Naive thymus-derived CD4-positive, alpha-beta T cell (primary cell): Measurements from ENCODE around the gene MYL10. TPM values are rescaled to one million over a fixed set of nuclear protein-coding genes. Genes with fewer than 3 reads are reported as not detected.

Source experiments
- ATAC-seq: fragments of 150-1000 bp; cut with Tn5 transposase; 2 replicates; pipeline ENCODE4 v1.10.0; 2021; ENCODE audit warnings: mild to moderate bottlenecking, moderate library complexity
- CTCF ChIA-PET: fragments of 350-600 bp; sonication (Branson Sonifier 250); formaldehyde crosslinking; loops from one replicate; lab custom pipeline; 2021; ENCODE audit warnings: antibody characterized with exemption; lab: Charles Lee
- POLR2A ChIA-PET: fragments of 350-600 bp; sonication (Branson Sonifier 250); formaldehyde crosslinking; loops from one replicate; lab custom pipeline; 2021; ENCODE audit warnings: antibody characterized with exemption, inconsistent platforms; lab: Charles Lee
- DNase-seq, 9 donors: peaks; one replicate each; pipeline versions ENCODE4 v3.0.0 to v3.0.0-alpha.2; 2020 to 2022; ENCODE audit warnings: mixed read lengths in 1 of 9
- H3K27ac ChIP-seq: one replicate; pipeline ENCODE4 v1.7.0; 2013; ENCODE audit warnings: mild to moderate bottlenecking, low read depth, low read length, moderate library complexity
- H3K27me3 ChIP-seq, 2 donors: one replicate each; pipeline ENCODE4 v1.7.0; 2013; ENCODE audit warnings: low read length in 2 of 2, mild to moderate bottlenecking in 2 of 2, moderate library complexity in 2 of 2; ENCODE audit not compliant: control insufficient read depth in 2 of 2, insufficient read depth in 2 of 2
- H3K36me3 ChIP-seq, 3 experiments: 1 replicate in 2 of 3; 2 replicates in 1 of 3; pipeline ENCODE4 v1.7.0; 2013; ENCODE audit warnings: low read length in 3 of 3, mild to moderate bottlenecking in 3 of 3, moderate library complexity in 1 of 3; ENCODE audit not compliant: insufficient read depth in 3 of 3, control insufficient read depth in 2 of 3
- H3K4me1 ChIP-seq, 2 donors: one replicate each; pipeline ENCODE4 v1.7.0; 2013; ENCODE audit warnings: low read length in 2 of 2, mild to moderate bottlenecking in 2 of 2, moderate library complexity in 1 of 2; ENCODE audit not compliant: control insufficient read depth in 2 of 2, insufficient read depth in 2 of 2
- H3K4me3 ChIP-seq: 2 replicates; pipeline ENCODE4 v1.7.0; 2013; ENCODE audit warnings: mild to moderate bottlenecking, low read length
- H3K9me3 ChIP-seq, 3 experiments: 1 replicate in 2 of 3; 2 replicates in 1 of 3; pipeline ENCODE4 v1.7.0; 2013; ENCODE audit warnings: low read length in 3 of 3; ENCODE audit not compliant: control insufficient read depth in 2 of 3
- H3K27ac Mint-ChIP-seq, 9 donors: one replicate each; pipeline ENCODE4 v1.8.0; 2020 to 2022; ENCODE audit warnings: mixed read lengths in 9 of 9, mild to moderate bottlenecking in 8 of 9, moderate library complexity in 5 of 9, inconsistent platforms in 2 of 9
- H3K27me3 Mint-ChIP-seq, 5 donors: one replicate each; pipeline ENCODE4 v1.8.0; 2021 to 2022; ENCODE audit warnings: mixed read lengths in 5 of 5, mild to moderate bottlenecking in 1 of 5
- H3K36me3 Mint-ChIP-seq, 5 donors: one replicate each; pipeline ENCODE4 v1.8.0; 2020 to 2022; ENCODE audit warnings: mixed read lengths in 5 of 5, mild to moderate bottlenecking in 3 of 5, inconsistent platforms in 1 of 5
- H3K4me1 Mint-ChIP-seq, 7 donors: one replicate each; pipeline ENCODE4 v1.8.0; 2020 to 2022; ENCODE audit warnings: mixed read lengths in 7 of 7, mild to moderate bottlenecking in 3 of 7, inconsistent platforms in 1 of 7
- H3K4me3 Mint-ChIP-seq, 10 donors: one replicate each; pipeline ENCODE4 v1.8.0; 2020 to 2022; ENCODE audit warnings: mild to moderate bottlenecking in 10 of 10, mixed read lengths in 10 of 10, moderate library complexity in 6 of 10, inconsistent platforms in 2 of 10
- H3K9me3 Mint-ChIP-seq, 11 donors: one replicate each; pipeline ENCODE4 v1.8.0; 2020 to 2022; ENCODE audit warnings: mixed read lengths in 11 of 11, mild to moderate bottlenecking in 4 of 11, inconsistent platforms in 1 of 11, moderate library complexity in 1 of 11
- intact Hi-C, 2 donors: fragments of 100-400 bp; cut with micrococcal nuclease; formaldehyde crosslinking; loops; one replicate each; pipeline ENCODE4 v1.15.1; 2023
- polyA plus RNA-seq, 2 donors: library from polyadenylated mRNA; unstranded; fragments of 300-500 nt; fragmentation: Illumina TruSeq; gene quantifications; one replicate each; pipeline ENCODE4 v1.2.3, GENCODE V29; 2021
- total RNA-seq, 6 experiments: library from RNA in 5 of 6; stranded (reverse) in 5 of 6; gene quantifications; 1 replicate in 5 of 6; 2 replicates in 1 of 6; pipeline ENCODE4 v1.2.3 and lab custom pipeline; 2021 to 2026

The MYL10 gene
- total and polyA plus RNA-seq, 7 experiments from 2014 or later = not detected

DNA sequence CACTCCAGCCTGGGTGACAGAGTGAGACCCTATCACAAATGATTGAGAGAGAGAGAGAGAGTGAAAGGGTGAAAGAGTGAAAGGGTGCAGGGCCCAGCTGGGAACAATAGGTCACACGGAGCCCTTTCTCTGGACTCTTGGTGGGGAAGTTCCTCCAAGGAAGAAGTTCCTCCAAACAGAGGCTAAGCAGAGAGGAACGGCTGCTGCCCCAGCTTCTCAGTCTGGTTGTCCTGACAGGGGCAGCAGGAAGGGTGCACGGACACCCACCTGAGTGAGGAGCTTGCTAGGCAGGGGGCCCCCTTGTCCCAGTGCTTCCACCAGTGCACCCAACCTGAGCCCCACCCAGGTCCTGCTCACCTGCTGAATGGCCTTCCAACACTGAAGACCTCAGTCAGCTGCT is 38.8 kb upstream of the MYL10 start:
- Mint-ChIP-seq H3K27me3 (peaks cover 0 to 14% (median 7%) of the 10 kb centered on the region in 5 donors), H3K27ac (no peak overlapping the region), H3K9me3 (peaks cover 0 to 17% (median 8%) of the 10 kb centered on the region in 11 donors), H3K4me3 (no peak overlapping the region), H3K36me3 (peaks cover 0 to 5% (median 3%) of the 10 kb centered on the region in 5 donors), H3K4me1 (no peaks in the 10 kb centered on the region)
- no peaks in the 10 kb centered on the region for H3K27me3 ChIP-seq
- CTCF ChIA-PET = no interaction called here
- no peak overlapping the region for H3K4me3 ChIP-seq
- H3K36me3 ChIP-seq = no peaks in the 10 kb centered on the region
- POLR2A ChIA-PET = no interaction called here
- no peaks in the 10 kb centered on the region for H3K4me1 ChIP-seq
- intact Hi-C loops = no loop called here
- ATAC-seq = no peak
- no peak for DNase-seq
- H3K9me3 ChIP-seq = no peaks in the 10 kb centered on the region
- H3K27ac ChIP-seq = no peak overlapping the region

DNA sequence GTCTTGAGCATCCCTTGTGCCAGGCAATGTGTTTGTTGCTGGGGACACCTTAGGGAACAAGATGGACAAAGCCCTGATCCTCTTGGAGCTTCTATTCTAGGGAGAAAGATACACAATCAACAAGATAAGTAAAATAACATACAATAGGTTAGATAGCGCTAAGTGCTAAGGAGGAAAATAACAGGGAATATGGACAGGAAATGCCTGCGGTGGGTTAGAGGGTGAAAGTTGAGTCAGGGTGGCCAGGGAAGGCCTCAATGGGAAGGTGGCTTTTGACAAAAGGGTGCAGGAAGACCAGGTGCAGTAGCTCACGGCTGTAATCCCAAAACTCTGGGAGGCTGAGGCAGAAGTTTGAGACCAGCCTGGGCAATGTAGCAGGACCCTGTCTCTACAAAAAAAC is 38.3 kb upstream of the MYL10 start:
- Mint-ChIP-seq H3K4me3 (no peak overlapping the region), H3K36me3 (peaks cover 0 to 5% (median 3%) of the 10 kb centered on the region in 5 donors), H3K27ac (no peak overlapping the region), H3K27me3 (peaks cover 0 to 14% (median 7%) of the 10 kb centered on the region in 5 donors), H3K9me3 (peaks cover 0 to 18% (median 9%) of the 10 kb centered on the region in 11 donors), H3K4me1 (no peaks in the 10 kb centered on the region)
- CTCF ChIA-PET = interaction anchor here (0.6 kb wide), 1 partner anchor 9 kb away, joined by 3 read pairs; no protein-coding TSS in a partner anchor
- Histone ChIP-seq H3K9me3 (no peaks in the 10 kb centered on the region), H3K4me3 (no peak overlapping the region), H3K4me1 (no peaks in the 10 kb centered on the region), H3K27me3 (no peaks in the 10 kb centered on the region), H3K36me3 (no peaks in the 10 kb centered on the region), H3K27ac (no peak overlapping the region)
- POLR2A ChIA-PET = no interaction called here
- DNase-seq (no peak), ATAC-seq (no peak)
- intact Hi-C loops = no loop called here

DNA sequence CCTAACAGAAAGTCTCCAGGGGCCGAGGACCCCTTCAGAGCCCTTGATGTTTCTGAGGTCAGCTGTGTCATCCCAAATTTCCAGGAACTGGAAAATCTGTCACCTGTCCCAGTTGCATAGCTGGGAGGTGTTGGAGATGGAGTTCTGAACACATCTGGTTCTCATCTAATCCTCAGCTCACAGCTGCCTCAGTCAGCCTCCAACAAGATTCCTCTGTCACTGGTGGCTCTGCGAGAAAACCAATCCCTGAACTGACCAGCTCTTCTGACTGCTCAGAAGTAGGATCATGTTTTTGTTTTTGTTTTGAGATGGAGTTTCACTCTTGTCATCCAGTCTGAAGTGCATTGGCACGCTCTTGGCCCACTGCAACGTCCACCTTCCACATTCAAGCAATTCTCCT is 37.6 kb upstream of the MYL10 start:
- Histone ChIP-seq H3K27ac (no peak overlapping the region), H3K9me3 (no peaks in the 10 kb centered on the region), H3K36me3 (no peaks in the 10 kb centered on the region), H3K4me3 (no peak overlapping the region), H3K27me3 (no peaks in the 10 kb centered on the region), H3K4me1 (no peaks in the 10 kb centered on the region)
- ATAC-seq (no peak), DNase-seq (no peak)
- peaks cover 0 to 24% (median 9%) of the 10 kb centered on the region in 11 donors for H3K9me3 Mint-ChIP-seq
- POLR2A ChIA-PET = no interaction called here
- intact Hi-C loops = no loop called here
- H3K36me3 Mint-ChIP-seq = peaks cover 0 to 5% (median 3%) of the 10 kb centered on the region in 5 donors
- CTCF ChIA-PET = interaction anchor here (0.6 kb wide), 1 partner anchor 216 kb away, joined by 3 read pairs; no protein-coding TSS in a partner anchor
- H3K27me3 Mint-ChIP-seq = peaks cover 0 to 14% (median 7%) of the 10 kb centered on the region in 5 donors
- no peak overlapping the region for H3K4me3 Mint-ChIP-seq
- no peak overlapping the region for H3K27ac Mint-ChIP-seq
- no peaks in the 10 kb centered on the region for H3K4me1 Mint-ChIP-seq

DNA sequence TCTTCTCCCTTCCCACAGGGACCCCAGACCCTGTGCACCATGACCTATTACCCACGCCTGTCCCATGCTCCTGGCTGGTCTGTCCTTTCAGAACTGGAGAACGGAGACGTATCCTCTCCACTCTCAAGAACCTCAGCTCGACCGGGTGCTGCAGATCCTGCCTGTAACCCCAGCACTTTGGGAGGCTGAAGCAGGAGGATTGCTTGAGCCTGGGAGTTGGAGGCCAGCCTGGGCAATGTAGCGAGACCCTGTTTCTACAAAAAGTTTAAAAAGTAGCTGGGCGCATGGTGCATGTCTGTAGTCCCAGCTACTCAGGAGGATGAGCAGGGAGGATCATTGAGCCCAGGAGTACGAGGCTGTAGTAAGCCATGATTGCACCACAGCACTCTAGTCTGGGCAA is 37.2 kb upstream of the MYL10 start:
- Histone ChIP-seq H3K4me3 (no peak overlapping the region), H3K4me1 (no peaks in the 10 kb centered on the region), H3K36me3 (no peaks in the 10 kb centered on the region), H3K9me3 (no peaks in the 10 kb centered on the region), H3K27ac (no peak overlapping the region), H3K27me3 (no peaks in the 10 kb centered on the region)
- no peak for ATAC-seq
- H3K27me3 Mint-ChIP-seq = peaks cover 0 to 14% (median 7%) of the 10 kb centered on the region in 5 donors
- ChIA-PET POLR2A (no interaction called here), CTCF (interaction anchor here (0.6 kb wide), 1 partner anchor 217 kb away, joined by 3 read pairs; no protein-coding TSS in a partner anchor)
- intact Hi-C loops = no loop called here
- peaks cover 0 to 24% (median 9%) of the 10 kb centered on the region in 11 donors for H3K9me3 Mint-ChIP-seq
- H3K4me3 Mint-ChIP-seq = no peak overlapping the region
- peaks cover 0 to 5% (median 3%) of the 10 kb centered on the region in 5 donors for H3K36me3 Mint-ChIP-seq
- H3K27ac Mint-ChIP-seq = no peak overlapping the region
- H3K4me1 Mint-ChIP-seq = no peaks in the 10 kb centered on the region
- DNase-seq = no peak

DNA sequence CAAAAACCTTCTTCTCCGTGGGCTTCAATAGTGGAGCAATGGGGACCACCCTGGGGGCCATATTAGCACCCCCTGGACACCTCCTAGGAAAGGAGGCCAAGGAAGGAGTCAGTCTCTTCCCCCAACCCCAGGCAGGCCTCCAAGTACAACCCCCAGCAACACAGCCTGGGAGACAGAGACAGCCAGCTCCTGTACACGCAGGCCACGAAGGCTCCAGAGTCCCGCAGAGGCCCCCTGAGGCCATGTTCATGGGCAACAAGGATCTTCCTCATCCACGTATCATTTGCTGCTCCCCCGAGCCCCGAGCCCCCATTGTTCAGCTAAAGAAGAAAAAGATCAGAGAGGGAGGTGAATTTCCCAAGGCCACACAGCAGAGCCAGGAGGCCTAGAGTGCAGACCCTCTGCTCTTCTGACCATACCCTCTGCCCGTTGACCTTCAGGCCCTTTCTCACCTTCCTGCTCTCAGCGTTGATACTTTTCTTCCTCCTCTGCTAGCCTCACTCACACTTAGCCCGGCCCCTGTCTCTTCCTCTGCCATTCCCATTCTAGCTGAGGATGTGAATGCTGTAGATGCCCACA is 35.9 kb upstream of the MYL10 start:
- Mint-ChIP-seq H3K27ac (no peak overlapping the region), H3K4me3 (no peak overlapping the region), H3K4me1 (no peaks in the 10 kb centered on the region), H3K9me3 (peaks cover 0 to 24% (median 9%) of the 10 kb centered on the region in 11 donors), H3K27me3 (peaks cover 0 to 22% (median 10%) of the 10 kb centered on the region in 5 donors), H3K36me3 (peaks cover 0 to 5% (median 3%) of the 10 kb centered on the region in 5 donors)
- H3K4me1 ChIP-seq = no peaks in the 10 kb centered on the region
- H3K36me3 ChIP-seq = no peaks in the 10 kb centered on the region
- DNase-seq (no peak), ATAC-seq (no peak)
- H3K4me3 ChIP-seq = no peak overlapping the region
- H3K27ac ChIP-seq = no peak overlapping the region
- no peaks in the 10 kb centered on the region for H3K27me3 ChIP-seq
- H3K9me3 ChIP-seq = no peaks in the 10 kb centered on the region
- CTCF ChIA-PET = no interaction called here
- intact Hi-C loops = no loop called here
- POLR2A ChIA-PET = no interaction called here

DNA sequence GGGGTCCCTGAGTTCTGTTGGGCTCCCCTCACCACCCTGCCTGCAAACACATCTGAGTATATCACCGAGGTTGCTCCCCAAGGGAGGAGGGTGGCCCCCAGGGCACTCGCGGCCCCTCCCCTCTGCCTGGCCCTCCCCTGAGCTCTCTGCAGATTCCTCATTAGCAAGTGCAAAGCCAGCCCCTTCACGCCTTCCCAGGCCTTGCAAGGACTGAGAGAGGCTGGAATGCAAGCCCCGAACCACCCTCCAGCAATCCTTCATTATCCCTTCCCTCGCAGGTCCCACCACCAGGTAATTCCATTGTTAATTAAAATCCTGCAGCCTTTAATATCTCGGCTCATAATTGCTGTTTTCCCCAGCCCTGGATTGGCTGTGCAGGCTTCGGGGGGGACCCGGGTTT is 35.3 kb upstream of the MYL10 start:
- intact Hi-C loops = no loop called here
- H3K36me3 ChIP-seq = no peaks in the 10 kb centered on the region
- DNase-seq = no peak
- no peak overlapping the region for H3K4me3 Mint-ChIP-seq
- peaks cover 0 to 5% (median 3%) of the 10 kb centered on the region in 5 donors for H3K36me3 Mint-ChIP-seq
- no peaks in the 10 kb centered on the region for H3K4me1 Mint-ChIP-seq
- no peak overlapping the region for H3K4me3 ChIP-seq
- no peak overlapping the region for H3K27ac Mint-ChIP-seq
- H3K4me1 ChIP-seq = no peaks in the 10 kb centered on the region
- POLR2A ChIA-PET = no interaction called here
- peaks cover 0 to 22% (median 10%) of the 10 kb centered on the region in 5 donors for H3K27me3 Mint-ChIP-seq
- no peak overlapping the region for H3K27ac ChIP-seq
- no peak for ATAC-seq
- no peaks in the 10 kb centered on the region for H3K9me3 ChIP-seq
- peaks cover 0 to 24% (median 9%) of the 10 kb centered on the region in 11 donors for H3K9me3 Mint-ChIP-seq
- CTCF ChIA-PET = no interaction called here
- H3K27me3 ChIP-seq = no peaks in the 10 kb centered on the region

DNA sequence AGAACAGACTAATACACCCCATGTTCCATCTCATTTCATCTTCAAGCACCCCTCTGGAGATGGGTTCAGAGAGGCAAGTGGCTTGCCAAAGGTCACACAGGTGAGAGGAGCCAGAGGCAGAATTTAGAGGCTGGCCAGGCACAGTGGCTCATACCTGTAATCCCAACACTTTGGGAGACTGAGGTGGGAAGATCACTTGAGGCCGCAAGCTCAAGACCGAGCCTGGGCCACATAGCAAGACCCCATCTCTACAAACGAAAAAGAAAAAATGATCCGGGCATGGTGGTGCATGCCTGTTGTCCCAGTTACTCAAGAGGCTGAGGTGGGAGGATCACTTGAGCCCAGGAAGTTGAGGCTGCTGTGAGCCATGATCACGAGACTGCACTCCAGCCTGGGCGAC is 34.7 kb upstream of the MYL10 start:
- peaks cover 0 to 24% (median 9%) of the 10 kb centered on the region in 11 donors for H3K9me3 Mint-ChIP-seq
- H3K36me3 Mint-ChIP-seq = peaks cover 0 to 4% (median 3%) of the 10 kb centered on the region in 5 donors
- H3K4me3 Mint-ChIP-seq = no peak overlapping the region
- H3K36me3 ChIP-seq = no peaks in the 10 kb centered on the region
- CTCF ChIA-PET = no interaction called here
- H3K27me3 Mint-ChIP-seq = peaks cover 0 to 22% (median 11%) of the 10 kb centered on the region in 5 donors
- POLR2A ChIA-PET = no interaction called here
- no peaks in the 10 kb centered on the region for H3K4me1 ChIP-seq
- intact Hi-C loops = no loop called here
- DNase-seq = no peak
- H3K27ac Mint-ChIP-seq = no peak overlapping the region
- H3K4me1 Mint-ChIP-seq = no peaks in the 10 kb centered on the region
- no peak overlapping the region for H3K27ac ChIP-seq
- H3K9me3 ChIP-seq = no peaks in the 10 kb centered on the region
- ATAC-seq = no peak
- no peaks in the 10 kb centered on the region for H3K27me3 ChIP-seq
- no peak overlapping the region for H3K4me3 ChIP-seq
